Neuronal stem cell (in vitro differentiated cells): ENCODE results near the gene SCGB1A1.

Experiments
- DNase-seq: peaks from one replicate; pipeline ENCODE4 v3.0.0-alpha.2; 2013; ENCODE audit warnings: low spot score
- H2AFZ ChIP-seq: one replicate; pipeline ENCODE4 v1.6.1; 2013; ENCODE audit warnings: mild to moderate bottlenecking, low read length, inconsistent platforms
- H2AK5ac ChIP-seq: 2 replicates; pipeline ENCODE4 v1.6.1; 2013; ENCODE audit warnings: low read depth, mild to moderate bottlenecking, inconsistent platforms, low read length, moderate library complexity, mixed read lengths
- H2BK120ac ChIP-seq: 2 replicates; pipeline ENCODE4 v1.6.1; 2013; ENCODE audit warnings: low read depth, mild to moderate bottlenecking, inconsistent platforms, low read length, moderate library complexity, mixed read lengths
- H2BK12ac ChIP-seq: one replicate; pipeline ENCODE4 v1.6.1; 2013; ENCODE audit warnings: low read length, inconsistent platforms
- H2BK15ac ChIP-seq: 2 replicates; pipeline ENCODE4 v1.6.1; 2013; ENCODE audit warnings: mild to moderate bottlenecking, low read length, inconsistent platforms, mixed read lengths
- H2BK5ac ChIP-seq: one replicate; pipeline ENCODE4 v1.6.1; 2013; ENCODE audit warnings: inconsistent platforms, mild to moderate bottlenecking, low read length, moderate library complexity
- H3K14ac ChIP-seq: one replicate; pipeline ENCODE4 v1.6.1; 2013; ENCODE audit warnings: low read length, inconsistent platforms
- H3K18ac ChIP-seq: 2 replicates; pipeline ENCODE4 v1.6.1; 2013; ENCODE audit warnings: low read length, inconsistent platforms
- H3K23ac ChIP-seq: 2 replicates; pipeline ENCODE4 v1.6.1; 2013; ENCODE audit warnings: low read depth, mild to moderate bottlenecking, mixed read lengths, low read length, inconsistent platforms; ENCODE audit not compliant: poor library complexity
- H3K27ac ChIP-seq: replicated peaks from 3 replicates; pipeline ENCODE4 v1.5.1; 2013; ENCODE audit warnings: low read length, inconsistent platforms
- H3K27me3 ChIP-seq, 3 experiments: 2 replicates each; pipeline ENCODE4 v1.6.1; 2013; ENCODE audit warnings: low read length in 3 of 3, mild to moderate bottlenecking in 2 of 3, inconsistent platforms in 1 of 3, low read depth in 1 of 3, mixed read lengths in 1 of 3, moderate library complexity in 1 of 3; ENCODE audit not compliant: control insufficient read depth in 3 of 3, insufficient read depth in 3 of 3
- H3K36me3 ChIP-seq, 2 donors: replicated peaks in 1 of 2; 2 replicates each; pipeline ENCODE4 v1.6.1; 2013; ENCODE audit warnings: low read length in 2 of 2; ENCODE audit not compliant: control insufficient read depth in 2 of 2, insufficient read depth in 2 of 2
- H3K4ac ChIP-seq: 2 replicates; pipeline ENCODE4 v1.6.1; 2013; ENCODE audit warnings: inconsistent platforms, mild to moderate bottlenecking, low read length, moderate library complexity
- H3K4me1 ChIP-seq, 2 donors: 1 replicate in 1 of 2; 2 replicates in 1 of 2; pipeline ENCODE4 v1.6.1; 2013; ENCODE audit warnings: low read length in 2 of 2, low read depth in 1 of 2; ENCODE audit not compliant: control insufficient read depth in 2 of 2, insufficient read depth in 1 of 2
- H3K4me2 ChIP-seq: one replicate; pipeline ENCODE4 v1.6.1; 2013; ENCODE audit warnings: mild to moderate bottlenecking, low read length, inconsistent platforms; ENCODE audit not compliant: insufficient read depth, poor library complexity, severe bottlenecking
- H3K4me3 ChIP-seq, 2 donors: 2 replicates each; pipeline ENCODE4 v1.5.1; 2013; ENCODE audit warnings: low read length in 2 of 2, mild to moderate bottlenecking in 2 of 2, inconsistent platforms in 1 of 2, moderate library complexity in 1 of 2
- H3K79me1 ChIP-seq: one replicate; pipeline ENCODE4 v1.6.1; 2013; ENCODE audit warnings: low read depth, mild to moderate bottlenecking, inconsistent platforms, low read length, moderate library complexity
- H3K9ac ChIP-seq: one replicate; pipeline ENCODE4 v1.6.1; 2013; ENCODE audit warnings: mild to moderate bottlenecking, low read depth, low read length, inconsistent platforms; ENCODE audit not compliant: poor library complexity
- H3K9me3 ChIP-seq, 2 donors: replicated peaks in 1 of 2; 2 replicates each; pipeline versions ENCODE3 to v1.6.1; 2013; ENCODE audit warnings: low read length in 2 of 2, mild to moderate bottlenecking in 2 of 2, inconsistent platforms in 1 of 2, low read depth in 1 of 2, mixed read lengths in 1 of 2, moderate library complexity in 1 of 2; ENCODE audit not compliant: control insufficient read depth in 2 of 2, insufficient read depth in 1 of 2
- H4K8ac ChIP-seq: one replicate; pipeline ENCODE4 v1.6.1; 2013; ENCODE audit warnings: low read depth, mild to moderate bottlenecking, inconsistent platforms, low read length, moderate library complexity
- H4K91ac ChIP-seq: one replicate; pipeline ENCODE4 v1.6.1; 2013; ENCODE audit warnings: low read length, low read depth, mild to moderate bottlenecking, inconsistent platforms; ENCODE audit not compliant: poor library complexity
- WGBS, 2 donors: extraction: QIAGEN DNeasy Blood & Tissue Kit; methylation state at CpG; one replicate each; pipeline ENCODE4 v1.1.7; 2013; ENCODE audit warnings: missing lambda C conversion rate in 2 of 2, mixed read lengths in 1 of 2; ENCODE audit not compliant: insufficient read length in 2 of 2, insufficient replicate concordance in 1 of 2; ENCODE audit errors: extremely low coverage in 2 of 2; 5-methylcytosine and 5-hydroxymethylcytosine counted together

SCGB1A1 gene

DNA sequence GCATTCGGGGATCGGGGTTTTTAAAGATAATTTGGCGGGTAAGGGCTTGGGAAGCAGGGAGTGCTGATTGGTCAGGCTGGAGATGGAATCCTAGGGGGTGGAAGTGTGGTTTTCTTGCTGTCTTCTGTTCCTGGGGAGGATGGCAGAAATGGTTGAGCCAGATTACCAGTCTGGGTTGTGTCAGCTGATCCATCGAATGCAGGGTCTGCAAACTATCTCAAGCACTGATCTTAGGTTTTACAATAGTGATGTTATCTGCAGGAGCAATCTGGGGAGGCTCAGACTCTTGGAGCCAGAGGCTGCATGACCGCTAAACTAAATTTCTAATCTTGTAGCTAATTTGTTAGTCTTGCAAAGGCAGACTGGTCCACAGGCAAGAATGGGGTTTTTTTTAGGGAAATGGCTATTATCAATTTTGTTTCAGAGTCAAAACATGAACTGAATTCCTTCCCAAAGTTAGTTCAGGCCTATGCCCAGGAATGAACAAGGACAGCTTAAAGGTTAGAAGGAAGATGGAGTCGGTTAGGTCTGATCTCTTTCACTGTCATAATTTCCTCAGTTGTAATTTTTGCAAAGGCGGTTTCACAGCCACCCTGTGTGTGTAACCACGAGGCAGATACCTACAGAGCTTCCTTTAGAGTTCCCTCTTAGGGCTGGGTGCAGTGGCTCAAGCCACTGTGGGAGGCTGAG is 10.2 kb downstream of the SCGB1A1 start:
- peaks cover 0 to 2% of the 10 kb centered on the region in 2 donors for H3K9me3 ChIP-seq
- H3K79me1 ChIP-seq, result no peaks in the 10 kb centered on the region
- no peak overlapping the region for H3K14ac ChIP-seq
- H2BK12ac ChIP-seq, result no peak overlapping the region
- no peak overlapping the region for H3K23ac ChIP-seq
- H4K8ac ChIP-seq, result no peak overlapping the region
- no CpG with 5 or more reads among the region's 8 CpGs for WGBS, 2 donors
- no peak for DNase-seq
- H3K9ac ChIP-seq, result no peak overlapping the region
- H3K27ac ChIP-seq, result no peak overlapping the region
- H3K4me1 ChIP-seq, result peaks cover 2 to 5% of the 10 kb centered on the region in 2 donors
- no peak overlapping the region for H2BK15ac ChIP-seq
- H2BK120ac ChIP-seq, result no peak overlapping the region
- H3K4me3 ChIP-seq, result no peak overlapping the region
- no peak overlapping the region for H3K4me2 ChIP-seq
- no peak overlapping the region for H4K91ac ChIP-seq
- no peak overlapping the region for H3K18ac ChIP-seq
- H2BK5ac ChIP-seq, result no peak overlapping the region
- peaks cover 0 to 15% (median 0%) of the 10 kb centered on the region in 3 experiments for H3K27me3 ChIP-seq
- H2AFZ ChIP-seq, result no peak overlapping the region
- no peaks in the 10 kb centered on the region for H3K36me3 ChIP-seq
- H3K4ac ChIP-seq, result no peak overlapping the region
- H2AK5ac ChIP-seq, result no peak overlapping the region

GRCh38 chr11:62430425-62430824 is 11.6 kb downstream of the SCGB1A1 start:
- no peak overlapping the region for H3K18ac ChIP-seq
- H3K27ac ChIP-seq, result no peak overlapping the region
- no peak overlapping the region for H2BK12ac ChIP-seq
- H3K4me2 ChIP-seq, result no peak overlapping the region
- H3K27me3 ChIP-seq, result peaks cover 0 to 15% (median 0%) of the 10 kb centered on the region in 3 experiments
- no peak overlapping the region for H3K9ac ChIP-seq
- no peak overlapping the region for H4K8ac ChIP-seq
- WGBS, 2 donors, result no CpG with 5 or more reads among the region's 3 CpGs
- H2AK5ac ChIP-seq, result no peak overlapping the region
- H3K79me1 ChIP-seq, result no peaks in the 10 kb centered on the region
- no peak overlapping the region for H2AFZ ChIP-seq
- H3K36me3 ChIP-seq, result no peaks in the 10 kb centered on the region
- H3K14ac ChIP-seq, result no peak overlapping the region
- no peak overlapping the region for H2BK15ac ChIP-seq
- H3K9me3 ChIP-seq, result peaks cover 0 to 2% of the 10 kb centered on the region in 2 donors
- no peak overlapping the region for H2BK5ac ChIP-seq
- H3K4me1 ChIP-seq, result peaks cover 2 to 5% of the 10 kb centered on the region in 2 donors
- no peak overlapping the region for H3K4me3 ChIP-seq
- no peak for DNase-seq
- no peak overlapping the region for H3K4ac ChIP-seq
- no peak overlapping the region for H4K91ac ChIP-seq
- H2BK120ac ChIP-seq, result no peak overlapping the region
- H3K23ac ChIP-seq, result no peak overlapping the region

DNA sequence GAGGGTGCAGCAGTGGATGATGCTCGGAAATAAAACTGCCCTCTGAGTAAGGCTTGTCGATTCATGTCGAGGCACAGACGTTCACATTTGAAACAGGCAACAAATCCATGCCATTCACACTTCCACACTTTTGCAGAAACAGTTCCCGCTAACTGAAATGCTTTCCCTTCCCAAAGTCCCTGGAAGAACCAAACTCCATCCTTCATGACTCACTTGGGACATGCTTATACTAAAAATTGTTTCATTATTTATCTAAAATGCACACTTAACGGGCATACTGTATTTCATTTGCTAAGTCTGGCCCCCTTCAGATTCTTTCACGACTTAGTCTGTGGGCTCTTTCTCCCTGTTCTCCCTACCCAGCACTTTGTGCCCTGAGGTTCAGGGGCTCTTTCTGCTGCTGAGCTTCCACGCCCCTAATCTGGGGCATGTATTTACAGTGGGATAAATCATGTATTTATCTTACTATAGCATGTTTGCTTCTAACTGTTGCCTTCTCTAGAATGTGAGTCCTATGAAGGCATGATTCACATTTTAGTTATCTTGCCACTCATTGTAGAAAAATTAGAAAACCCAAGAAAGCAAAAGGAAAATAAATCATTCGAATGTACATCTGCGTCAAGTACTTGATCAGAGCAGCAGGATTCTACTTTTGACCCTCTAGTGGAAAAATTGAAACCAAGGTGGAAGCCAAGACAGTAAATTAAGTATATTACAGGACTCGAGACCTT is 12.5 kb downstream of the SCGB1A1 start:
- Histone ChIP-seq H3K27ac (no peak overlapping the region), H3K4me1 (peaks cover 5 to 6% of the 10 kb centered on the region in 2 donors), H2BK5ac (no peak overlapping the region), H3K18ac (no peak overlapping the region), H2BK15ac (no peak overlapping the region), H3K36me3 (no peaks in the 10 kb centered on the region), H4K91ac (no peak overlapping the region), H4K8ac (no peak overlapping the region), H3K4me2 (no peak overlapping the region), H3K27me3 (peaks cover 0 to 15% (median 0%) of the 10 kb centered on the region in 3 experiments), H2AK5ac (no peak overlapping the region), H3K9ac (no peak overlapping the region), H2BK12ac (no peak overlapping the region), H2BK120ac (no peak overlapping the region), H3K14ac (no peak overlapping the region), H3K79me1 (no peaks in the 10 kb centered on the region), H3K4ac (no peak overlapping the region), H3K4me3 (no peak overlapping the region), H3K23ac (no peak overlapping the region), H3K9me3 (peaks cover 0 to 2% of the 10 kb centered on the region in 2 donors), H2AFZ (peak overlapping the region; percentile 34)
- no peak for DNase-seq
- no CpG with 5 or more reads among the region's 11 CpGs for WGBS, 2 donors

- Histone ChIP-seq H2AFZ (no peak overlapping the region), H2BK120ac (no peak overlapping the region), H3K27me3 (peaks cover 0 to 15% (median 0%) of the 10 kb centered on the region in 3 experiments)
Observed at GRCh38 chr11:62432695-62433094, 13.9 kb downstream of the SCGB1A1 start.

More at GRCh38 chr11:62432695-62433094, 13.9 kb downstream of the SCGB1A1 start:
- no peak overlapping the region for H3K14ac ChIP-seq
- no CpG with 5 or more reads among the region's 9 CpGs for WGBS, 2 donors
- H3K79me1 ChIP-seq, result no peaks in the 10 kb centered on the region
- no peak overlapping the region for H3K27ac ChIP-seq
- peaks cover 0 to 2% of the 10 kb centered on the region in 2 donors for H3K9me3 ChIP-seq
- no peak overlapping the region for H3K4me3 ChIP-seq
- no peak overlapping the region for H3K4ac ChIP-seq
- no peaks in the 10 kb centered on the region for H3K36me3 ChIP-seq
- H2BK5ac ChIP-seq, result no peak overlapping the region
- no peak overlapping the region for H3K18ac ChIP-seq
- DNase-seq, result no peak
- no peak overlapping the region for H4K91ac ChIP-seq
- H2BK12ac ChIP-seq, result no peak overlapping the region
- H2AK5ac ChIP-seq, result no peak overlapping the region
- no peak overlapping the region for H2BK15ac ChIP-seq
- H4K8ac ChIP-seq, result no peak overlapping the region
- no peak overlapping the region for H3K9ac ChIP-seq
- H3K4me2 ChIP-seq, result no peak overlapping the region
- no peak overlapping the region for H3K23ac ChIP-seq
- H3K4me1 ChIP-seq, result peaks cover 4 to 6% of the 10 kb centered on the region in 2 donors
